GM21529 (cell line): ENCODE results near the gene SLC26A1.
"Not testable (repeated sequence)": the region's sequence is repeated elsewhere in the genome, so short reads cannot be mapped to it uniquely, and the experiment has no call there.

Source experiments
- ATAC-seq: cut with Tn5 transposase; IDR thresholded peaks from one replicate; pipeline ENCODE4 v1.9.1; 2021; ENCODE audit not compliant: unreplicated experiment

SLC26A1 gene

DNA sequence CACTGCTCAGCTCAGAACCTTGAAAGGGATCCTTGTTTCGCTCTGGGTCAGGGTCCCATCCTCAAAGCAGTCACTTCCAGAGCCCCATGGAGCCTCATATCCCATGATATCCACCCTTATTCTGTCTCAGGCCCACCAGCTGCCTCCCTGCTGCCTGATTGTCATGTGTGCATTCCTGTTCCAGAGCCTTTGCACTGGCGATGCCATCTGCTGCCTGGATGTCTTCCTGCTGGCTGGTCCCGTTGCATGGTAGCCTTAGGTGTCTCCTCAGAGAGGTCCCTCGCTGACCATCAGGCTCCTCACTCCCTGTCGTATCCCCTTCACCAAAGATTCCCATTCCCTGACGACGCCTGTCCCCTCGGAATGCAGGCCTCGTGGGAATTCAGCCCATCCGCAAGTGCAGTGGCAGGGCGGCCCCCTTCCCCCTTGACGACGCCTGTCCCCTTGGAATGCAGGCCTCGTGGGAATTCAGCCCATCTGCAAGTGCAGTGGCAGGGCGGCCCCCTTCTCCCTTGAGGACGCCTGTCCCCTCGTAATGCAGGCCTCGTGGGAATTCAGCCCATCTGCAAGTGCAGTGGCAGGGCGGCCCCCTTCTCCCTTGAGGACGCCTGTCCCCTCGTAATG lies 6.1 kb upstream of the SLC26A1 start:
- not testable (repeated sequence) for ATAC-seq

DNA sequence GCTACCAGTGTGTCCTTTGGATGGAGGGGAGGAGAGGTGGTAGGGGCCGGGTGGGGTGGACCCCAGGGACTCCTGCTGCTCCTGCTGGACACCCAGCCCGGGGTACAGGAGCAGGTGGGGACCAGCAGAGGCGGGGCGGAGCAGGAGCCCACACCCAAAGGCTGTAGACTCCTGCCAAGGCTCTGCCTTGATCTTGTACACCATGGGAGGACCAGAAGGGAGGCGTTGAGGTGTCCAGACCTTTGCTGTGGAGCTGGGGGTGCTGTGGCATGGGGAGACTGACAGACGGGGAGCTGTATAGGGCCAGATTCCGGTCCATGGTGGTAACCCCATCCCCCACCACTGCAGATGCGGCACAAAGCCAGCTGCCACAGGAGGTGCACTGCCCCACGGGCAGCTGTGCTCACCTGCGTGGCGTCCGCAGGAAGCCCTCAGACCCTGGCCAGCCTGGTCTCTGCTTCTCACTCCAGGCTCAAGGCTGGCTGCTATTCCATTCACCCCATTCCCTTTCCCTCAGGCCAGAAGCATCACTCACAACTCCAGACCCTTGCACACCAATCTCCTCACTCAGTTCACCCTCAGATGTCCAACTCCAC lies 5.0 kb upstream of the SLC26A1 start:
- ATAC-seq = no peak

DNA sequence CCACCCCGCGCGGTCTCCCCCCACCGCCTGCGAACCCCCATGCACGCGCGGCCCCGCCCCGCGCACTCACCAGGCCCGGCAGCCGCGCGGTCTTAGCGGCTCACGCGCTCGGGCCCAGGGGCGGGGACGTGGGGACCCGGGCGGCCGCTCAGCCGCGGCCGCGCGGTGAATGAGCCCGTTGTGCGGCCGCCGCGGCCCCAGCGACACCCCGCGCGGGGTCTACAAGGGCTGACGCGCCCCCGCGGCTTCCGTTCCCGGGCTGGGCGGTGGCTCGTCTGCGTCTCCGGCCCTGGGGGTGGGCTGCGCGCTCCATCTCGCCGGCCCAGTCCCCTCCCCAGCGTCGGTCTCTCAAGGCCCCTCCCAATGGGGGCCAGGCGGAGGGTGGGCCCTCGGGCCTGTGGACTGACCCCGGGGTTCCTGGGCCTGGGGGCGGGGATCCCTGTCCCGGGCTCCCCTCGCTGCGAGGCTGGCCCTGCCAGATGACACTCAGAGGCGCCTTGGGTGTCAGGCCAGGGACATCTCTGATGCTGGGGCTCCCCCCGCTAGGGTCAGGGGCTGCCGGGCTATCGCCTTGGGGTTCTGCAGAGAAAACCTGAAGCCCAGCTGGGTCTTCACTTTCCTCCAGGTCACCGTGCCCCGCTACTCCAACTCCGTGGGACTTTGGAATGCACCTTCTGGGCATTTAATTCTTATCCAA lies 4.3 kb upstream of the SLC26A1 start:
- ATAC-seq = no peak

DNA sequence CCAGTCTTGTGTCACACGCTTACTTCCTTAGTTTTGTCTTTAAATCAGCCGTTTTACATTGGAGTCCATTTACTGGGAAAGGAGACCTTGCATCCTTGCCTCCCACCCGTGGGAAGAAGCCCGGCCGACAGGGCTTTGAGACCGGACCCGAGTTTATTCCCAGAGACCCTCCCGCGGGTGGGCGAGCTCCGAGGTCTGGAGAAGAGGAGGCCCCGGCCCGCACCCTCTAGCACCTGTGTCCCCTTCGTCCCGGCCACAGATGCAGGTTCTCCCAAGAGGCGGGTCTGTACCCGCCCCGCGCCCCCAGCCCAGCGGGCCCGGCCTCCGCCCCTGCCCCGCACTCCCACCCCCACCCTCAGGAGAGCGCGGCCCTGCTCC lies 3.8 kb upstream of the SLC26A1 start:
- ATAC-seq = no peak

DNA sequence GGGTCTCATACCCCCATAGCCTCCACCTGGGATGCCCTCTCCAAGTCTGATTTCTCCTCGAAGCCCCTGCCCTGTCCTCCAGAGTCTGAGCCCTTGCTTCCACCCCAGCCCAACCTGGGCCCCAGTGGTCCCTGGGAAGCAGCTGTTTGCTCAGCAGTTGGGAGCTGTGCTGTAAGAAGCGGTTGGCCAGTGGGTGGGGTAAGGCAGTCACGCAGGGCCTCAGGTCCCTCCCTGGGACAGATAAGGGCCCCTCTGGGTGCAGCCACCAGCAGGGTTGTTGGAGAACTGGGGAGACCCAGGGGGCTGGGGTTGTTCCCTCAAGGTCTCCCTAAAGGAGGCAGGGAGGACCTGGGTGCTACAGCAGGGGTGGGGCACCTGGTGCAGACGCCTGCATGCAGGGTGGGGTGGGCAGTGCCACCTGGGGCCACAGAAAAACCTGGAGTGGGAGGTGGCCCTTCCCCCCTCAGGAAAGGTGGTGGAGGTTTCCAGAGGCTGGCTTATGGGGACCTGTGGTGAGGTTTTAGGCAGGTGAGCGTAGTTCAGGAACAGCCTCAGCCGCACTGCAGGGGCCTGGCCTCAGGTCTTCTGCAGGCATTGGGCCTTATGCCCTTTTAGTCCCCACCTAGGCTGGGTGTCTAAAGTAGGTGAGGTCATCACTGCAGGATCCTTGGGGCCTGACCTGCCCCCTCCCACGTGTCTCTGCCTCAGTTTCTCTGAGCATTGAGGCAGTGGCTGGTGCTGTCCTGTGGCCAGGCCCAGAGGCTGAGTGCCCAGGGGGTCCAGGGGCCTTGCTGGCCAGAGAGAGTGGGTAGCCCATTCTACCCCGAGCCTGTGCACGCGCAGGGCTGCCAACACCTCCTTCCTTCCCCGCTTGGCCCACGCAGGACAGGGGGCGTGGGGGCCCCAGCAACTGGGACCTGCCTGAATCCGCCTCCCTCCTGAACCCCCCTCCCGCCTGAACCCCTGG lies 3.1 kb upstream of the SLC26A1 start:
- no peak for ATAC-seq

DNA sequence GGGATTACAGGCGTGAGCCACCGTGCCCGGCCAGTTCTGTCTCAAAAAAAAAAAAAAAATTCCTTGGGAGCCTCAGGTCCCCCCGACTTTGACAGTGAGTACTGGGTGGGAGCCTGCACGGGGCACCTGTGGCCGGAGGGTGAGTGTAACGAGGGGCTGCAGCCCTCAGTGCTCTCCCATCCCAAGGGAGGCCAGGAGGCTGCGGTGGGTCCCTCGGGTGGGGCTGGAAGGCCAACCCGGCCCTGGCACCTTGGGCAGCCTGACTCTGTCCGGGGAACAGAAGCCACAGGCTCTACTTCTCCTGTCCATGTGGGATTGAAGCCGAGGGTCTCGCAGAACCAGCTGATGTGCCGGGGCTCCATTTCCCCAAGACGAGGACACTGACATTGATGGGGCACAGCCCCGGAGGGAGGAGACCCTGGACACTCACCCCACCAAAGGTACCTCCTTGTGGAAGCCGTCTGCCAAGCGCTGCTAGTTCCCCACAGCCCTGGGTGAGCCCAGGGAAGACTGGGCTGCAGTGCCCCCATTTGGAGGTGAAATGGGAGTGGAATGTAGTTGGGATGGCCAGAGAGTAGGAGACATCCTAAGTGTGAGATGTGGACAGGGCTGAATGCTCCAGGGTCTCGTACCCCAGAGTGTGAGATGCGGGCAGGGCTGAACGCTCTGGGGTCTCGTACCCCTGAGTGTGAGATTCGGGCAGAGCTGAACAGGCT lies 2.3 kb upstream of the SLC26A1 start:
- ATAC-seq = no peak

DNA sequence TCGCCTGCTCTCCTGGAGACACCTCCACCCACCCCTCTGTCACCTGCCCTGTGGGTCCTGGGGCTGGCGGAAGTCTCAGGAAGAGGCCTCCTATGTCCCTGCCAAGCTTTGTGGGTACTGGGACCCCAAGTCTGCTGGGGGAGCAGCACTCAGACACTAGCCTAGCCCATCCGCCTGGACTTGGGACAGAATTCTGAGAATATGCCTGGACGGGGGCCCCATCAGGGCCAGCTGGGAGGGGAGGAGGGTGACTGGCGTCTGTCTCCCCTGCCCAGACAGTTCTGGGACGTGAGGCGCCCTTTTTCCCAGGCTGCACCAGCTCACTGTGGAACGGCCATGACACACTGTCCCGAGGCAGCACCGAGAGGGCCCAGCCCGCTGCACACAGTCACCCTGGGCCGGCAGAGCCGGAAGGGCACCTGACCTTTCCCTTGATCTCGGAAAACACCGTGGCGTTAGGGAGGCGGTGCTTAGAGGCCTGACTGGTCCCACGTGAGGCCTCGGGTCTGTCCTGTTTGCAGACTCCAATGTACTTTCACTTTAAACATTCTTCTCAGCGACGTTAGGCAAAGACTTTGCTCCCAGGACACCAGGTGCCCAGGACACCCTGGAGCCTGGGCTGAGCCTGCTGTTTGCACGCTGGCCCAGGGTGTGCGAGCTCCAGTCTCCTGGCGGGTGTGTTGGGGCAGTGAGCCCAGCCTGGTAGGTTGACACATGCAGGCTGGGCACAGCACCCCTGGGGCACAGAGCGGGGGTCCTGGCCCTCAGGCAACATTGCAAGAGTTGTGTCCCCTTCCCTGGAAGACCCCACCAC lies 700 bp downstream of the SLC26A1 start:
- ATAC-seq = no peak

DNA sequence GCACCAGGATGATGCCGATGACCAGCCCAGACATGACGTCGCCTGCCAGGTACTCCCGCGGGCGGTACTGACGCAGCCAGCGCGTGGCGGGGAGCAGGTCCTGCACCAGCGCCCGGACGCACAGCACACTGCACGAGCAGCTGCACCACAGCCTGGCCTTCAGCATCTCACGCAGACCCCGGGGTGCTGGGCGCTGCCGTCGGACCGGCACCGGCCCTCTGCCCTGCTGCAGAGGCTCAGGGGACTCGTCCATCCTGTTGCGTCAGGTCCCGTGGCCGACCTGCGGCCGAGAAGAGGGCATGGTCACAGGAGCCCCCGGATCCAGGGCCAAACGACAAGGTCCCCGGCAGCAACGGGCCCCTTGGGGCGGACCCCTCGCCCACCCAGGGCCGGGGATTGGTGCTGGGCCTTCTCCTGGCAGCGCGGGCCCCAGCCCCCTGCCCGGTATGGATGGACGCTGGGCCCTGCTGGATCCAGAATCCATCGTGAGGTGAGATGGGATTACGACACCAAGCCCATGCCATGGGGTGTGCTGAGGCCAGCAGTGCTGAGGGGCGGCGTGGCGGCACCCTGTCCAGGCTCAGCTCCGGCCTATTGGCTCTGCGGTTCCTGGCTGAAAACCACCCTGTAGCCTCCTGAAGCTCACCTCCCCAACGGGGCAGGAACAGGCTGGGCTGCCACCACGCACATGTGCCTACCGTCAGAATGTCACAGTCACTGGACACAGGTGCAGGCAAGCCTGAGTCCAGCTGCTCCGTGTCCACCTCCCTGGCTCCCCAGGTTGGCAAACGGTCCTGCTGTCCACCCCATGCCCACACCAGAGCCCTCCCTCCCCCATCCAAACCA lies 1.5 kb downstream of the SLC26A1 start:
- no peak for ATAC-seq

DNA sequence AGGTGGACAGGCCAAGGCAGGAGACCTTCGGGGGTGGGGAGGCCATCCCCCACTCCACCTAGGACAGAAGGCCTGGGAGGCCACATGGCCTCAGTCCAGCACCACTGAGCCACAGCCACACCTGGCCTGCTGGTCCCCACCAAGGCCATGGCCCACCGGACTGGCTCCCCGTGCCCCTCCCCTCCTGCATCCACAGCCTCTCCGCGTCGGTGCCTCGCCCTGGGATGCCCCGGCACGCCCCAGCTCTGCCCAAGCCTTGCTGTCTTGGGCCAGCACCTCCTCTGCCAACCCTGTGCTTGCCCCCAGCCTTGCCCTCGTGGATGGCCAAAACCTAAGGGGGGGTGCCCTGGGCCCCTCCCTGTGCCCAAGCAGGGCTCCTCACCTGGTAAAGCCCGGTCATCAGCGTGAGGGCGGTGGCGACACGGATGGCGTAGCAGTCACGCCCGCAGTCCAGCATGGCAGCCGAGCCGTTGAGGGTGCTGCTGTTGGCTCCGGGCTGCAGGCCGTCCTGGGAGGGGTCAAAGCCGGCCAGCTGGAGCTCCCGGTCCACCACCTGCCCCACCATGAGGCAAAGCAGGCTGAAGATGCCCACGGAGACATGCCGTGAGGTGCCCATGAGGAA lies 2.3 kb downstream of the SLC26A1 start:
- no peak for ATAC-seq

DNA sequence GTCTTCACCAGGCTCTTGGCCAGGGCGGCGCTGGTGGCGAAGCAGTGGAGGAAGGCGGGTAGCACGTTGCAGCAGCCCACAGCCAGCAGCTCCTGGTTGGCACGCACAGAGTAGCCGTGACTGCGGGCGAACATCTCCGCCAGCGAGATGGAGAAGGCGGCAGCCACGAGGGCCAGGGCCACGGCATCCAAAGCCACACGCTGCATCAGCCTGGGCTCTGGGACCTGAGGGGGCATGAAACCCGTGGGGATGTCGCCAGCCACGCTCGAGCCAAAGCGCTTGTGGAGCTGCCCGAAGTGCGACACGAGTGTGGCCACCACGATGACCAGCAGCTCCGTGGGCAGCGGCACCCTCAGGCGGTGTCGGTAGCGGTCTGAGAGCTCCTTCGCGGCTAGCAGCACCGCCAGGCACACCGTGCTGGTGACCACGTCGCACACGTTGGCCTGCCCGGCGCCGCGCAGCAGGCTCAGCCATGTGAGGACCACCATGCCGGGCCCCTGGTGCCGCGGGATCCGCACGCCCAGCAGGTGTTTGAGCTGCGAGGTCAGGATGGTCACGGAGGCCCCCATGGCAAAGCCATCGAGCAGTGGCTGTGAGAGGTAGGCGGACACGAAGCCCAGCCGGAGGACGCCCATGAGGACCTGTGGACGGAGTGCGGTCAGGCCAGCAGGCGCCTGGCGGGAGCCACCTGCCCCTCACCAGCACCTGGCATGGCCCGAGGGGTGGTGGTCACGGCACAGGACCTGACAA lies 3.3 kb downstream of the SLC26A1 start:
- no peak for ATAC-seq

DNA sequence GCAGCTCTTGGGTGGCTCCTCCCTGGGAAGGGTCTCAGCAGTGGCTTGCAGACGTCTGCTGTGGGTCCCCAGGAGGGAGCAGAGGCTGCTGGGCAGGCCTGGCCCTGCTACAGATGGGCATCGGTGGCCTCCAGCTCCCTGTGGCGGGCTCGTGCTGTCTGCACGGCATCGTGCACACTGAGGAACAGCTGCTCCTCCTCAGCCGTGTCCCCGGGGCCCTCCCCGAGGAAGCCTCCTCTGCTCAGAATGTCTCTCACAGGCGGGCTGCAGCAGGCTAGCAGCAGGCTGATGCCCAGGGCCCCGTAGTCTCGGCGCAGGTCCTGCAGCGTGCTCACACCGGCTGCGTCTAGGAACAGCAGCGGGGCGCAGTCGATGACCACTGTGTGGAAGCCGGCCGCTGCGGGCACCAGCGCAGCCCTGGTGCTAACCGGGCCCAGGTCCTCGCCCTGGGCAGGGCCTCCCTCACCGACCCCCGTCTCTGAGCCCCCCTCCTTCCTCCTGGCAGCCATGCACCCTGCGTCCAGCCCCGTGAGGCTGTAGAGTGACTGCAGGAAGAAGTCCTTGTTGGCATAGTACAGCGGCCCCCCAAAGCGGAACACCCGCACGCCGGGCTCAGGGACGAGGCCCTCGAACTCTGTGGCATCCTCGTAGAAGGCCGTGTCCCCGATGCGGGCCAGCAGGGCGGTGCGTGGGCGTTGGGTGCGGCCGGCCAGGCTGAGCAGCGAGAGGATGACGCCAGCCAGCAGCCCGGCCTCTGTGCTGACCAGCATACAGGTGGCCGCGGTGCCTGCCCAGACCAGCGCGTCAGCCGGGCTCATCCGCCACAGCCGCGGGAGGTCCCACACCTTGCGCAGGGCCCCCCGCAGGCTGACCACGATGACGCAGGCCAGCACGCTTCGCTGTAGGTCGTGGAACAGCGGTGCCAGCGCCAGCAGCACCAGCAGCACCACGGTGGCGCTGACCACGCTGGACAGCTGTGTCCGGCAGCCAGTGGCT lies 4.2 kb downstream of the SLC26A1 start:
- no peak for ATAC-seq

DNA sequence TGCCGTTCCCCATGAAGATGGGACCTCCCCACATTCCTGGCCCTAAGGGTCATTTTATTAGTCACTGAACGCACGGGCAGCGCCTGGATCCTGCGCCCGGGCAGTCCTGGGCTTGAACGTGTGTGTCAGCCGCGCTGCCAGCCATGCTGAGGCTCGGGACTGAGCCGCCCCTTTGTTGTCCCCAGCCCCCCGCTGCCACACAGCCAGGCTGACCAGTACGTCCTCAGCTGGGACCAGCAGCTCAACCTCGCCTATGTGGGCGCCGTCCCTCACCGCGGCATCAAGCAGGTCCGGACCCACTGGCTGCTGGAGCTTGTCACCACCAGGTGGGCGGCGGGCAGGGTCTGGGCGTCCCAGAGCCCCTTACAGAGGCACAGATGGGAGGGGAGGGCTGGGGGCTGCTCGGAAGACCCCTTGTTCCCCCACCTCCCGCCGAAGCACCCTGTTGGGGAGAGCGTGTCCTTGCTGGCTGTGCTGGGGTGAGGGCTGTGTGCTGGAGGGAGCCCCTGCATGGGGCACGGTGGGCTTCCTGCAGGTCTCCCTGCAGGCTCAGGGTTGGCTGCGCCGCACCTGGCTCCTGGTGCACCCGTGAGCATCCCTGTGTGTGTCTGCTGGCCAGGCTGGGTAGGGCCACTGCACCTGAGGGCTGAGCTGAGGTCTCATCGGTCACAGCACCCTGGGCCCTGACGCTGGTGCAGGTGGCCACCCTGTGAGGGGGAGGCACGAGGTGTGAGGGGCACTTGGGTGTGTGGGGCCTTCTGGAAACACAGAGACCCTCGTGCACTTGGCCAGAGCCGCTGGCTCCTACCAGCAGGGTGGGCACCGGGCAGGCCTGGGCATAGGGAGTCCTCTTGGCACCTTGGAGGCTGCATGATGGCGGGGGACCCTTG lies 5.3 kb downstream of the SLC26A1 start:
- ATAC-seq = no peak

DNA sequence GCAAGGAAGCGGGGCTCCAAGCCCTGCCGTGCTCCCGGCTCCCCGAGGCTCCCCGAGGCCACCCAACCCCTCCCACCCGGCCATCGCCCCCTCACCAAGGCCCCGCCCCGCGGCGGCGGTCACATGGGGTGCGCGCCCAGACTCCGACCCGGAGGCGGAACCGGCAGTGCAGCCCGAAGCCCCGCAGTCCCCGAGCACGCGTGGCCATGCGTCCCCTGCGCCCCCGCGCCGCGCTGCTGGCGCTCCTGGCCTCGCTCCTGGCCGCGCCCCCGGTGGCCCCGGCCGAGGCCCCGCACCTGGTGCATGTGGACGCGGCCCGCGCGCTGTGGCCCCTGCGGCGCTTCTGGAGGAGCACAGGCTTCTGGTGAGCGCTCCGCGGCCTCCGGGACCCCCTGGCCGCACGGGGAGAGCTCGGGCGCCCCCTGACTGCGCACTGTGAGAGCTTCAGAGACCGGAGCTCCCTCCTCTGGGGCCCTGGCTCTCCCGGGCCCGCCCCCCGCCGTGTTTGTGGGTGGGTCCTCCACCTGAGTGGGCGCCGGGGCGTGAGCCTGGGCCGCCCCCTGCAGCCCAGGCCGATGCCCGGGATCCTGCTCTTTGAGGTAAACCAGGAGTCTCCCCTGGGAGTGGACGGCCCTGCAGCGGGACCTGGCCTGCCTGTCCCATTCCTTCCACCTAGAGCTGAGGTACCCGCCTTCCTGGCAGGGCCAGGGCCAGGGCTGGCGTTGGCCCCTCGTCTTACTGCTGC lies 6.2 kb downstream of the SLC26A1 start, which contains the start of gene IDUA:
Gene IDUA, plus strand, starts transcription at position 166 of the 745 bp plus-strand sequence. Its CDS starts 41 bp downstream, at position 207.
- ATAC-seq = peak; percentile 76

DNA sequence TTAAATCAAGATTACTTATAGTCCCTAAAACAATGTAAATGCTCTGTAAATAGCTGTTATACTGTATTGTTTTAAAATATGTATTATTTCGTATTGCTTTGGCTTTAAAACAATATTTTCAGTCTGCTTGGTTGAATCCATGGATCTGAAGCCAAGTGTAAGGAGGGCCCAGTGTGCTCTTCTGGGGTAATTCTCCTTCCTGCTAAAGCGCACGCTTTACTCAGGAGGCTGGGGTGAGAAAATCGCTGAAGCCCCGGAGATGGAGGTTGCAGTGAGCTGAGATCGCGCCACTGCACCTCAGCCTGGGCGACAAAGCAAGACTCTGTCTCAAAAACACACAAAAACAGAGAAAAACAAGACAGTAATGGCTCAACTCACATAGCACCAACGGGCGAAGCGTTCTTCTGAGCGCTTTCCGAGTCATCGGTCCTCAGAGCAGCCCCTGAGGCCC lies 6.8 kb downstream of the SLC26A1 start:
- peak; percentile 12 for ATAC-seq
